A549 (cell line): ENCODE results near the gene CDIPT. TPM values are rescaled to one million over a fixed set of nuclear protein-coding genes. Genes with fewer than 3 reads are reported as not detected.
A peak's percentile ranks its signal among the peaks of the same experiment; 100 is the strongest.

Experiments
- ATAC-seq, 2 experiments: fragments of 200-7000 bp in 1 of 2; fragments of >200 bp in 1 of 2; cut with Nextera tagmentation in 1 of 2; cut with Tn5 transposase in 1 of 2; 3 replicates each; pipeline versions ENCODE4 v1.8.0 to v1.9.1; 2018 to 2020; ENCODE audit warnings: mild to moderate bottlenecking in 1 of 2, moderate library complexity in 1 of 2
- CTCF ChIA-PET: fragments of 300-600 bp; sonication (Branson Sonifier 250); formaldehyde crosslinking; extraction: SDS; loops from one replicate; lab custom pipeline; 2021; ENCODE audit warnings: antibody characterized with exemption, inconsistent platforms; lab: Yijun Ruan, JAX
- POLR2A ChIA-PET: fragments of 350-600 bp; formaldehyde crosslinking; extraction: SDS; loops from one replicate; lab custom pipeline; 2021; ENCODE audit warnings: antibody characterized with exemption, inconsistent platforms; lab: Yijun Ruan, JAX
- DNase-seq, 2 experiments: peaks; one replicate each; pipeline versions ENCODE4 v3.0.0 to v3.0.0-alpha.2; 2011 to 2016; ENCODE audit warnings: low read depth in 1 of 2, low spot score in 1 of 2
- FAIRE-seq: peaks from 2 replicates; lab custom pipeline; 2011; peaks lifted over from hg19 to GRCh38; lab: Jason Lieb, UNC
- H3K27ac ChIP-seq, 2 experiments: fragments of >200 bp; sonication (Bioruptor Twin); formaldehyde crosslinking; 3 replicates each; pipeline ENCODE4 v1.5.1; 2016 to 2017
- H3K4me1 ChIP-seq: fragments of >200 bp; sonication (Bioruptor Twin); formaldehyde crosslinking; 3 replicates; pipeline ENCODE4 v1.6.1; 2016
- H3K4me2 ChIP-seq: fragments of >200 bp; sonication (Bioruptor Twin); formaldehyde crosslinking; 3 replicates; pipeline ENCODE4 v1.6.1; 2016
- H3K4me3 ChIP-seq: fragments of >200 bp; sonication (Bioruptor Twin); formaldehyde crosslinking; 3 replicates; pipeline ENCODE4 v1.5.1; 2016
- H3K9me3 ChIP-seq: fragments of >200 bp; sonication (Bioruptor Twin); formaldehyde crosslinking; 3 replicates; pipeline ENCODE4 v1.6.1; 2016
- CBX8 ChIP-seq: fragments of 200-600 bp; sonication (generic); IDR thresholded peaks from 2 replicates; pipeline ENCODE4 v1.6.1; 2016
- EHMT2 ChIP-seq: fragments of 200-600 bp; sonication (generic); IDR thresholded peaks from 2 replicates; pipeline ENCODE4 v1.6.1; 2016; ENCODE audit warnings: antibody characterized with exemption, low read depth, mild to moderate bottlenecking, moderate library complexity
- EP300 ChIP-seq, 2 experiments: fragments of >200 bp; sonication (Bioruptor Twin); formaldehyde crosslinking; IDR thresholded peaks; 2 replicates in 1 of 2; 3 replicates in 1 of 2; pipeline ENCODE4 v1.6.1; 2016 to 2017
- JUNB ChIP-seq: fragments of >200 bp; sonication (Bioruptor Twin); formaldehyde crosslinking; IDR thresholded peaks from 2 replicates; pipeline ENCODE4 v1.6.1; 2016
- KDM5A ChIP-seq: fragments of 200-600 bp; sonication (generic); IDR thresholded peaks from 2 replicates; pipeline ENCODE4 v1.6.1; 2016; ENCODE audit warnings: antibody characterized with exemption, mild to moderate bottlenecking
- MAZ ChIP-seq: fragments of 150-350 bp; IDR thresholded peaks from 2 replicates; pipeline ENCODE4 v1.6.1; 2014; ENCODE audit warnings: antibody characterized with exemption, low read depth, low read length, borderline replicate concordance
- POLR2AphosphoS2 ChIP-seq: conservative IDR thresholded peaks from 2 replicates; pipeline ENCODE4 v1.6.1; 2012; ENCODE audit warnings: low read length, improper control_type of control experiment, inconsistent platforms
- RAD21 ChIP-seq, 2 experiments: fragments of >200 bp in 1 of 2; sonication (Bioruptor Twin) in 1 of 2; formaldehyde crosslinking in 1 of 2; IDR thresholded peaks in 1 of 2; conservative IDR thresholded peaks in 1 of 2; 2 replicates in 1 of 2; 3 replicates in 1 of 2; pipeline ENCODE4 v1.6.1; 2012 to 2018; ENCODE audit warnings: inconsistent platforms in 1 of 2
- RFX5 ChIP-seq: fragments of 450-650 bp; IDR thresholded peaks from 2 replicates; pipeline ENCODE4 v1.7.1; 2014; ENCODE audit warnings: antibody characterized with exemption, mild to moderate bottlenecking, moderate library complexity
- RNF2 ChIP-seq: fragments of 200-600 bp; sonication (generic); IDR thresholded peaks from 2 replicates; pipeline ENCODE4 v1.6.1; 2016; ENCODE audit warnings: low read depth, mild to moderate bottlenecking, antibody characterized with exemption, moderate library complexity, borderline replicate concordance
- SMC3 ChIP-seq: fragments of >200 bp; sonication (Bioruptor Twin); formaldehyde crosslinking; IDR thresholded peaks from 3 replicates; pipeline ENCODE4 v1.6.1; 2018; ENCODE audit warnings: inconsistent platforms
- TFCP2L1 ChIP-seq: fragments of 250-450 bp; sonication (Bioruptor Pico); IDR thresholded peaks from 2 replicates; pipeline ENCODE4 v1.5.0; 2021; ENCODE audit warnings: mild to moderate bottlenecking
- WGBS: methylation state at CpG from one replicate; pipeline ENCODE4 v1.1.6; 2017; ENCODE audit errors: missing lambda C conversion rate; 5-methylcytosine and 5-hydroxymethylcytosine counted together
- polyA plus RNA-seq, 4 experiments: library from polyadenylated mRNA; depleted of rRNA in 3 of 4; stranded (reverse); fragments of >200 nt; fragmentation: RNase III in 1 of 4; extraction: RNeasy Plus Mini Kit Qiagen cat#74134 plus additional on column Dnase treatment in 1 of 4; gene quantifications; 2 replicates in 3 of 4; 3 replicates in 1 of 4; pipeline ENCODE4 v1.2.3, GENCODE V29; 2011 to 2017
- TF ChIP-seq, protein P1 (sequence below): IDR thresholded peaks from 2 replicates; pipeline ENCODE4 v1.6.1; 2012
- TF ChIP-seq, protein P2 (sequence below): IDR thresholded peaks from 2 replicates; pipeline ENCODE4 v1.6.1; 2012; ENCODE audit warnings: low read depth, borderline replicate concordance
- TF ChIP-seq, protein P3 (sequence below): IDR thresholded peaks from 2 replicates; pipeline ENCODE4 v1.6.1; 2012
- TF ChIP-seq, protein P4 (sequence below): fragments of 150-350 bp; IDR thresholded peaks from 2 replicates; pipeline ENCODE4 v1.6.1; 2014; ENCODE audit warnings: low read depth, mild to moderate bottlenecking, low read length
- TF ChIP-seq, protein P5 (sequence below): fragments of >200 bp; sonication (Bioruptor Twin); formaldehyde crosslinking; IDR thresholded peaks from 3 replicates; pipeline ENCODE4 v1.6.1; 2016
- TF ChIP-seq, protein P6 (sequence below): fragments of 250-450 bp; sonication (Bioruptor Pico); IDR thresholded peaks from 2 replicates; pipeline ENCODE4 v1.5.0; 2020; ENCODE audit warnings: low read depth, mild to moderate bottlenecking, moderate library complexity
- TF ChIP-seq, protein P7 (sequence below): fragments of 200-600 bp; sonication (generic); IDR thresholded peaks from 2 replicates; pipeline ENCODE4 v1.6.1; 2016; ENCODE audit warnings: antibody characterized with exemption, mild to moderate bottlenecking, moderate library complexity

Gene CDIPT
- polyA plus RNA-seq, 2 of the 4 experiments (the other 2 are of a cell fraction), result 64.0 to 72.1 TPM

DNA sequence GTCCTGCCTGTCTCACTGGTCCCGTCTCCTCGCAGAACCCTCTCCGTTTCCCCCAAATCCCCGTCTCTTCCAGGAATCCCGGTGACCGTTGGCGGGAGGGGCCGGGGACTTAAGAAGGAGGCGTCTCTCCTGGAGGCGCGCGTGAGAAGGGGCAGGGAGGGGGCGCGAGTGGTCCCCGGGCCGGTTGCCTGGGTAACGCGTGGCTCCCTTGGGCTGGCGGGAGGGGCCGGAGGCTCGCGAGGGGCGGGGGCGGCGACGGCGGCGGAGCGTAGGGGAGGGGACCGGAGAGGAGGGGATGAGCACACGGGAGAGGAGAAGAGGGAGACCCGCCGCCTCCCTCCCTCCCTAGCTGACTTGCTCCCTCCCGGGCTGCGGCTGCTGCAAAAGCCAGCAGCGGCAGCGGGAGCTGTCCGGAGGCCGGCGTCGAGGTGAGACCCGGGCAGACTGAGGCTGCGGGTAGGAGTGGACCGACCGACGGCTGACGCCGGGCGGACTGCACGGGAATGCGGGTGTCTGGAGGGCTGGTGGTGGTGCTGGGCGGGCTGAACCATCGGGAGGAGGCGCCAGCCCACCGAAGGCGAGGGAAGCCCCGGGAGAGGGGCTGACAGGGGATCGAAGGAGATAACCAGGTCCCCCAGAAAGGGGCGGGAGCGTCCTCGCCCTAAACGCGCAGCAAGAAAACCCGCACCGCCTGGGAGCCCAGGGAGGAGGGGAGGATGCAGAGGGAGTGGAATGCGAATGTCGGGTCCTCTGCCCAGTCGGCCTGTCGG, 50.9 kb downstream of the CDIPT start, which contains the start of gene PRRT2:
Gene PRRT2, plus strand, starts transcription at position 298 of the 770 bp plus-strand sequence. CDS start 862 bp downstream, outside the sequence.
- DNase-seq, result no peak
- H3K9me3 ChIP-seq, result no peaks in the 10 kb centered on the region
- no peak for FAIRE-seq
- H3K4me1 ChIP-seq, result peaks cover 47% of the 10 kb centered on the region
- CTCF ChIA-PET, result interaction anchor here (0.6 to 24.4 kb wide), 6 partner anchors 15 to 220 kb away, joined by 3 to 568 read pairs (median 4); partner anchors contain the start of gene KIF22
- no peak for TF ChIP-seq CBX8
- TF ChIP-seq, protein P1, sequence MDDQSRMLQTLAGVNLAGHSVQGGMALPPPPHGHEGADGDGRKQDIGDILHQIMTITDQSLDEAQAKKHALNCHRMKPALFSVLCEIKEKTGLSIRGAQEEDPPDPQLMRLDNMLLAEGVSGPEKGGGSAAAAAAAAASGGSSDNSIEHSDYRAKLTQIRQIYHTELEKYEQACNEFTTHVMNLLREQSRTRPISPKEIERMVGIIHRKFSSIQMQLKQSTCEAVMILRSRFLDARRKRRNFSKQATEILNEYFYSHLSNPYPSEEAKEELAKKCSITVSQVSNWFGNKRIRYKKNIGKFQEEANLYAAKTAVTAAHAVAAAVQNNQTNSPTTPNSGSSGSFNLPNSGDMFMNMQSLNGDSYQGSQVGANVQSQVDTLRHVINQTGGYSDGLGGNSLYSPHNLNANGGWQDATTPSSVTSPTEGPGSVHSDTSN, result 0 out of 2 replicates have a peak, but pooled peaks have one; percentile 20
- TF ChIP-seq, protein P2, sequence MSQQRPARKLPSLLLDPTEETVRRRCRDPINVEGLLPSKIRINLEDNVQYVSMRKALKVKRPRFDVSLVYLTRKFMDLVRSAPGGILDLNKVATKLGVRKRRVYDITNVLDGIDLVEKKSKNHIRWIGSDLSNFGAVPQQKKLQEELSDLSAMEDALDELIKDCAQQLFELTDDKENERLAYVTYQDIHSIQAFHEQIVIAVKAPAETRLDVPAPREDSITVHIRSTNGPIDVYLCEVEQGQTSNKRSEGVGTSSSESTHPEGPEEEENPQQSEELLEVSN, result peak; percentile 15; the same call in 1 of the 2 replicates
- H3K4me2 ChIP-seq, result peak within 1 kb of the TSS; percentile 94
- 26% methylated on average over 34 of the region's 69 CpGs for WGBS
- ATAC-seq, result peak; percentile 0 to 2; a peak in 3 of 6 replicates
- peak within 1 kb of the TSS; percentile 56 to 98 for H3K27ac ChIP-seq
- POLR2A ChIA-PET, result interaction anchor here (0.5 to 0.9 kb wide), 2 partner anchors 161 to 345 kb away, joined by 3 to 4 read pairs; partner anchors contain the start of gene TAOK2
- peak within 1 kb of the TSS; percentile 43 for H3K4me3 ChIP-seq

DNA sequence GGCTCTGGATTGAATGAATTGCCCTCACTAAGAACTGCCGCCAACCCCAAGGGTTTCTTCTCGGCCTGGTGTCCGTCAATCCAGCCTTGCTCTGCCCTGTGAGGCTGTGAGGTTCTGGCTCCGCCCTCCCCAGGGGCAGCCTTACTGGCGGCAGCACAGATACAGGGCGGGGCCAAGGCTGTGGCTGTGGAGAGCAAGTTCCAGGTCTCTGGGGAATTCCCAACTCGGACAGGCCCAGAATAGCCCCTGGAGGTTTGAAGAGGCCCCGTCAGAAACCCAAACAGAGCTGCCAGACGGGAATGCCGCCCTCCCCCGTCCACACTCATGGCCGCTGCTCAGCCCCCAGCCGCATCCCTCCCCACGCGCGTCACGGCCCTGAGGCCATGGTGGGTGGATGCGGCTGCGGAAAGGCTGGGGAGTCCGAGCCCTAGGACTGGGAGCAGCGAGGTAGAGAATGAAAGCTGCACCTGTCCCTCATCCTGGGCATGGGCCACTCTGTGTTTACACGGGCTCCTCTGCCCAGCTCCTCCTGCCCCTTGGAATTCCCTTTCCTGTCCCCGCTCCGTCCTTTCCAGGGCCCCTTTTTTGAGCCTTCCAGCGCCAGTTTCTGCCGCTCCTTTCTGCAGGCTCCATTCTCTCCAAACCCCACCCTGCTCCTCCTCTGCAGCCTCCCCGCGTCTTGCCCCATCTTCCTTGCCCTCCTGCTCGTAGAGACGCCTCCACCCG, 51.7 kb downstream of the CDIPT start:
- DNase-seq (peak; percentile 93 to 97), FAIRE-seq (peak; percentile 56), ATAC-seq (peak; percentile 52 to 84)
- no peaks in the 10 kb centered on the region for H3K9me3 ChIP-seq
- H3K27ac ChIP-seq, result peak overlapping the region; percentile 56 to 98
- POLR2A ChIA-PET, result interaction anchor here (0.5 to 0.9 kb wide), 3 partner anchors 107 to 346 kb away, joined by 3 to 4 read pairs (median 3); partner anchors contain the start of gene TAOK2
- H3K4me1 ChIP-seq, result peaks cover 47% of the 10 kb centered on the region
- CTCF ChIA-PET, result interaction anchor here (0.6 to 24.4 kb wide), 4 partner anchors 9 to 210 kb away, joined by 3 to 568 read pairs (median 4); partner anchors contain the start of gene MVP
- H3K4me2 ChIP-seq, result peak overlapping the region; percentile 94
- under 1% methylated on average over 27 of the region's 31 CpGs for WGBS
- H3K4me3 ChIP-seq, result peak overlapping the region; percentile 43
- TF ChIP-seq RNF2, result no peak; the same call in 1 of the 2 replicates
- no peak for TF ChIP-seq SMC3
- TF ChIP-seq, protein P1, result peak; percentile 89
- TF ChIP-seq KDM5A, result no peak
- TF ChIP-seq POLR2AphosphoS2, result no peak
- TF ChIP-seq, protein P3, sequence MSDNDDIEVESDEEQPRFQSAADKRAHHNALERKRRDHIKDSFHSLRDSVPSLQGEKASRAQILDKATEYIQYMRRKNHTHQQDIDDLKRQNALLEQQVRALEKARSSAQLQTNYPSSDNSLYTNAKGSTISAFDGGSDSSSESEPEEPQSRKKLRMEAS, result peak; percentile 68
- 0 out of 5 replicates have a peak, but pooled peaks of 1 of the 2 experiments have one; percentile 18 for TF ChIP-seq EP300 (IDR thresholded peaks at IDR 0.05)
- TF ChIP-seq JUNB, result no peak
- TF ChIP-seq, protein P4, sequence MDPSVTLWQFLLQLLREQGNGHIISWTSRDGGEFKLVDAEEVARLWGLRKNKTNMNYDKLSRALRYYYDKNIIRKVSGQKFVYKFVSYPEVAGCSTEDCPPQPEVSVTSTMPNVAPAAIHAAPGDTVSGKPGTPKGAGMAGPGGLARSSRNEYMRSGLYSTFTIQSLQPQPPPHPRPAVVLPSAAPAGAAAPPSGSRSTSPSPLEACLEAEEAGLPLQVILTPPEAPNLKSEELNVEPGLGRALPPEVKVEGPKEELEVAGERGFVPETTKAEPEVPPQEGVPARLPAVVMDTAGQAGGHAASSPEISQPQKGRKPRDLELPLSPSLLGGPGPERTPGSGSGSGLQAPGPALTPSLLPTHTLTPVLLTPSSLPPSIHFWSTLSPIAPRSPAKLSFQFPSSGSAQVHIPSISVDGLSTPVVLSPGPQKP, result no peak
- peak; percentile 72; the same call in 1 of the 2 replicates for TF ChIP-seq MAZ
- peak; percentile 77; the same call in 1 of the 2 replicates for TF ChIP-seq TFCP2L1 (CRISPR knock-in tag)
- TF ChIP-seq, protein P5, sequence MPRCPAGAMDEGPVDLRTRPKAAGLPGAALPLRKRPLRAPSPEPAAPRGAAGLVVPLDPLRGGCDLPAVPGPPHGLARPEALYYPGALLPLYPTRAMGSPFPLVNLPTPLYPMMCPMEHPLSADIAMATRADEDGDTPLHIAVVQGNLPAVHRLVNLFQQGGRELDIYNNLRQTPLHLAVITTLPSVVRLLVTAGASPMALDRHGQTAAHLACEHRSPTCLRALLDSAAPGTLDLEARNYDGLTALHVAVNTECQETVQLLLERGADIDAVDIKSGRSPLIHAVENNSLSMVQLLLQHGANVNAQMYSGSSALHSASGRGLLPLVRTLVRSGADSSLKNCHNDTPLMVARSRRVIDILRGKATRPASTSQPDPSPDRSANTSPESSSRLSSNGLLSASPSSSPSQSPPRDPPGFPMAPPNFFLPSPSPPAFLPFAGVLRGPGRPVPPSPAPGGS, result peak; percentile 75; the same call in 1 of the 3 replicates
- no peak for TF ChIP-seq RAD21 (conservative IDR thresholded peaks at IDR 0.05 in 1 of 2, IDR thresholded peaks at IDR 0.05 in 1 of 2)
- TF ChIP-seq, protein P6, sequence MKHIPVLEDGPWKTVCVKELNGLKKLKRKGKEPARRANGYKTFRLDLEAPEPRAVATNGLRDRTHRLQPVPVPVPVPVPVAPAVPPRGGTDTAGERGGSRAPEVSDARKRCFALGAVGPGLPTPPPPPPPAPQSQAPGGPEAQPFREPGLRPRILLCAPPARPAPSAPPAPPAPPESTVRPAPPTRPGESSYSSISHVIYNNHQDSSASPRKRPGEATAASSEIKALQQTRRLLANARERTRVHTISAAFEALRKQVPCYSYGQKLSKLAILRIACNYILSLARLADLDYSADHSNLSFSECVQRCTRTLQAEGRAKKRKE, result no peak
- TF ChIP-seq RFX5, result no peak
- TF ChIP-seq, protein P2, result 0 out of 2 replicates have a peak, but pooled peaks have one; percentile 5
- no peak for TF ChIP-seq EHMT2
- TF ChIP-seq, protein P7, sequence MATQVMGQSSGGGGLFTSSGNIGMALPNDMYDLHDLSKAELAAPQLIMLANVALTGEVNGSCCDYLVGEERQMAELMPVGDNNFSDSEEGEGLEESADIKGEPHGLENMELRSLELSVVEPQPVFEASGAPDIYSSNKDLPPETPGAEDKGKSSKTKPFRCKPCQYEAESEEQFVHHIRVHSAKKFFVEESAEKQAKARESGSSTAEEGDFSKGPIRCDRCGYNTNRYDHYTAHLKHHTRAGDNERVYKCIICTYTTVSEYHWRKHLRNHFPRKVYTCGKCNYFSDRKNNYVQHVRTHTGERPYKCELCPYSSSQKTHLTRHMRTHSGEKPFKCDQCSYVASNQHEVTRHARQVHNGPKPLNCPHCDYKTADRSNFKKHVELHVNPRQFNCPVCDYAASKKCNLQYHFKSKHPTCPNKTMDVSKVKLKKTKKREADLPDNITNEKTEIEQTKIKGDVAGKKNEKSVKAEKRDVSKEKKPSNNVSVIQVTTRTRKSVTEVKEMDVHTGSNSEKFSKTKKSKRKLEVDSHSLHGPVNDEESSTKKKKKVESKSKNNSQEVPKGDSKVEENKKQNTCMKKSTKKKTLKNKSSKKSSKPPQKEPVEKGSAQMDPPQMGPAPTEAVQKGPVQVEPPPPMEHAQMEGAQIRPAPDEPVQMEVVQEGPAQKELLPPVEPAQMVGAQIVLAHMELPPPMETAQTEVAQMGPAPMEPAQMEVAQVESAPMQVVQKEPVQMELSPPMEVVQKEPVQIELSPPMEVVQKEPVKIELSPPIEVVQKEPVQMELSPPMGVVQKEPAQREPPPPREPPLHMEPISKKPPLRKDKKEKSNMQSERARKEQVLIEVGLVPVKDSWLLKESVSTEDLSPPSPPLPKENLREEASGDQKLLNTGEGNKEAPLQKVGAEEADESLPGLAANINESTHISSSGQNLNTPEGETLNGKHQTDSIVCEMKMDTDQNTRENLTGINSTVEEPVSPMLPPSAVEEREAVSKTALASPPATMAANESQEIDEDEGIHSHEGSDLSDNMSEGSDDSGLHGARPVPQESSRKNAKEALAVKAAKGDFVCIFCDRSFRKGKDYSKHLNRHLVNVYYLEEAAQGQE, result no peak
